K562 (cell line): Measurements from ENCODE around the gene ERN1. TPM values are rescaled to one million over a fixed set of nuclear protein-coding genes. Genes with fewer than 3 reads are reported as not detected.

Experiments used
- ATAC-seq: fragments of 200-7000 bp; cut with Tn5 transposase; 3 replicates; pipeline ENCODE4 v1.9.1; 2020; ENCODE audit warnings: moderate library complexity
- BruUV-seq: library from RNA; stranded (reverse); fragments of 400-500 nt; replicated peaks from 2 replicates; lab custom pipeline; 2021; lab: Mats Ljungman, UMichigan
- CTCF ChIA-PET: fragments of 300-600 bp; formaldehyde crosslinking; extraction: SDS; loops from one replicate; lab custom pipeline; 2021; ENCODE audit warnings: low intra/inter-chr PET ratio; lab: Yijun Ruan, JAX
- POLR2A ChIA-PET: fragments of 300-600, 350-650 bp; sonication (Branson Sonifier 250); formaldehyde crosslinking; extraction: SDS; loops from one replicate; lab custom pipeline; 2021; ENCODE audit warnings: antibody characterized with exemption, inconsistent platforms; lab: Yijun Ruan, JAX
- DNase-seq, 4 experiments: peaks; one replicate each; pipeline versions ENCODE4 v3.0.0 to v3.0.0-alpha.2; 2011 to 2018; ENCODE audit warnings: low spot score in 3 of 4, mixed read lengths in 3 of 4; ENCODE audit errors: extremely low read depth in 1 of 4
- FAIRE-seq: peaks from 2 replicates; lab custom pipeline; 2011; peaks lifted over from hg19 to GRCh38; lab: Jason Lieb, UNC
- H2AFZ ChIP-seq: 2 replicates; pipeline ENCODE4 v1.6.0; 2011; ENCODE audit warnings: low read depth, low read length, control low read depth, inconsistent platforms
- H3K27ac ChIP-seq: fragments of 200-600 bp; 3 replicates; pipeline ENCODE4 v1.8.0; 2011; ENCODE audit warnings: low read depth, mild to moderate bottlenecking, control low read depth, inconsistent platforms, low read length, moderate library complexity, mixed read lengths; ENCODE audit errors: extremely low read depth
- H3K27me3 ChIP-seq, 2 experiments: fragments of 300-600 bp in 1 of 2; 2 replicates in 1 of 2; 3 replicates in 1 of 2; pipeline versions ENCODE4 v1.6.0 to v1.8.0; 2011; ENCODE audit warnings: inconsistent platforms in 2 of 2, low read length in 2 of 2, mild to moderate bottlenecking in 1 of 2, mixed read lengths in 1 of 2, moderate library complexity in 1 of 2; ENCODE audit not compliant: control insufficient read depth in 2 of 2, insufficient read depth in 2 of 2
- H3K36me3 ChIP-seq: fragments of 300-600 bp; 3 replicates; pipeline ENCODE4 v1.8.0; 2011; ENCODE audit warnings: mild to moderate bottlenecking, low read length, inconsistent platforms; ENCODE audit not compliant: control insufficient read depth, insufficient read depth
- H3K4me1 ChIP-seq, 2 experiments: fragments of 200-600 bp in 1 of 2; replicated peaks in 1 of 2; 2 replicates in 1 of 2; 3 replicates in 1 of 2; pipeline versions ENCODE4 v1.5.1 to v1.8.0; 2011; ENCODE audit warnings: inconsistent platforms in 2 of 2, low read length in 2 of 2, mild to moderate bottlenecking in 1 of 2, mixed read lengths in 1 of 2, moderate library complexity in 1 of 2; ENCODE audit not compliant: control insufficient read depth in 2 of 2, insufficient read depth in 2 of 2
- H3K4me2 ChIP-seq: 2 replicates; pipeline ENCODE4 v1.6.1; 2011; ENCODE audit warnings: low read length, control low read depth, inconsistent platforms, mixed read lengths; ENCODE audit not compliant: insufficient read depth
- H3K4me3 ChIP-seq: fragments of 200-600 bp; sonication (generic), shearing (Covaris generic); 2 replicates; pipeline ENCODE4 v1.5.1; 2016; ENCODE audit warnings: control low read depth, inconsistent platforms
- H3K79me2 ChIP-seq: fragments of 200-600 bp; 3 replicates; pipeline ENCODE4 v1.8.0; 2011; ENCODE audit warnings: low read length, inconsistent platforms; ENCODE audit not compliant: control insufficient read depth, insufficient read depth
- H3K9ac ChIP-seq, 2 experiments: 2 replicates each; pipeline versions ENCODE4 v1.6.0 to v1.6.1; 2011; ENCODE audit warnings: low read depth in 2 of 2, low read length in 2 of 2, control low read depth in 1 of 2, inconsistent platforms in 1 of 2, mild to moderate bottlenecking in 1 of 2, mixed read lengths in 1 of 2; ENCODE audit not compliant: insufficient read depth in 1 of 2
- H3K9me1 ChIP-seq: one replicate; pipeline ENCODE4 v1.6.0; 2011; ENCODE audit warnings: inconsistent platforms, mild to moderate bottlenecking, low read length, moderate library complexity; ENCODE audit not compliant: control insufficient read depth, insufficient read depth
- H3K9me3 ChIP-seq: replicated peaks from 2 replicates; pipeline ENCODE4 v1.5.1; 2011; ENCODE audit warnings: low read depth, low read length, inconsistent platforms; ENCODE audit not compliant: control insufficient read depth, insufficient read depth
- H4K20me1 ChIP-seq: replicated peaks from 2 replicates; pipeline ENCODE4 v1.6.1; 2011; ENCODE audit warnings: low read length, inconsistent platforms, mixed read lengths; ENCODE audit not compliant: control insufficient read depth, insufficient read depth
- EP300 ChIP-seq: IDR thresholded peaks from 2 replicates; pipeline ENCODE4 v1.6.1; 2012; ENCODE audit warnings: low read length, improper control_type of control experiment
- GATAD2B ChIP-seq: fragments of 450-650 bp; IDR thresholded peaks from 2 replicates; pipeline ENCODE4 v1.6.1; 2017; ENCODE audit warnings: mild to moderate bottlenecking, borderline replicate concordance
- GTF2F1 ChIP-seq: IDR thresholded peaks from 2 replicates; pipeline ENCODE4 v1.6.1; 2011; ENCODE audit warnings: low read depth, low read length, improper control_type of control experiment
- KAT2B ChIP-seq: IDR thresholded peaks from one replicate; pipeline ENCODE4 v1.6.1; 2012; ENCODE audit warnings: low read depth, mild to moderate bottlenecking, control low read depth, inconsistent platforms, low read length, moderate library complexity
- KHSRP ChIP-seq: fragments of 450-650 bp; IDR thresholded peaks from 2 replicates; pipeline ENCODE4 v1.6.1; 2017
- SUPT5H ChIP-seq: fragments of 450-650 bp; IDR thresholded peaks from 2 replicates; pipeline ENCODE4 v1.6.1; 2016
- TCF7 ChIP-seq: sonication (generic); IDR thresholded peaks from 2 replicates; pipeline ENCODE4 v1.6.1; 2016; ENCODE audit warnings: antibody characterized with exemption, borderline replicate concordance
- USF2 ChIP-seq: sonication (generic); formaldehyde crosslinking; IDR thresholded peaks from 2 replicates; pipeline ENCODE4 v1.5.0; 2020; ENCODE audit warnings: missing genetic modification reagents
- ZBTB12 ChIP-seq: fragments of 250-450 bp; sonication (Bioruptor Pico); IDR thresholded peaks from 2 replicates; pipeline ENCODE4 v1.4.0; 2020
- ZBTB8A ChIP-seq: fragments of 450-650 bp; IDR thresholded peaks from 2 replicates; pipeline ENCODE4 v1.6.1; 2018; ENCODE audit warnings: mild to moderate bottlenecking, moderate library complexity; ENCODE audit not compliant: partially characterized antibody
- ZNF212 ChIP-seq: fragments of 450-650 bp; formaldehyde crosslinking; IDR thresholded peaks from 2 replicates; pipeline ENCODE4 v1.4.0; 2020; ENCODE audit warnings: mild to moderate bottlenecking
- ZNF655 ChIP-seq: fragments of 250-450 bp; sonication (Bioruptor Pico); IDR thresholded peaks from 2 replicates; pipeline ENCODE4 v1.5.0; 2021
- whole genome bisulfite sequencing: fragments of 100-300 bp; shearing (Covaris generic); methylation state at CpG from one replicate; pipeline ENCODE4 v1.1.6; 2016; ENCODE audit warnings: low coverage, mixed read lengths; ENCODE audit not compliant: insufficient coverage; ENCODE audit errors: missing lambda C conversion rate; 5-methylcytosine and 5-hydroxymethylcytosine counted together
- in situ Hi-C: fragments of 300-500 bp; cut with MboI; formaldehyde crosslinking; loops from 4 replicates; pipeline ENCODE4 v1.15.0; 2018; ENCODE audit warnings: inconsistent platforms, mixed read lengths
- intact Hi-C: fragments of 100-400 bp; cut with micrococcal nuclease; formaldehyde crosslinking; loops from 2 replicates; pipeline ENCODE4 v1.14.2; 2022
- polyA plus RNA-seq, 8 experiments: library from polyadenylated mRNA; depleted of rRNA in 4 of 8; stranded (reverse) in 5 of 8; unstranded in 3 of 8; fragments of >200 nt; fragmentation: Nextera tagmentation in 2 of 8; fragmentation: Illumina TruSeq in 1 of 8; extraction: Ambion mirVana in 2 of 8; extraction: Trizol in 1 of 8; gene quantifications; 2 replicates each; pipeline versions ENCODE4 v1.2.1 to v1.2.3, GENCODE V29; 2011 to 2014; ENCODE audit warnings: inconsistent platforms in 1 of 8, missing spikeins in 1 of 8
- total RNA-seq, 7 experiments: library from RNA; depleted of rRNA in 6 of 7; stranded (reverse); fragments of >200 nt in 6 of 7; fragmentation: Illumina TruSeq in 2 of 7; extraction: Trizol in 2 of 7; gene quantifications; 2 replicates each; pipeline versions ENCODE4 v1.2.1 to v1.2.3, GENCODE V29; 2011 to 2021; ENCODE audit warnings: low replicate concordance in 1 of 7

Gene ERN1
- total and polyA plus RNA-seq, 9 of the 15 experiments (the other 6 are each of a cell fraction or from before 2014, with no cell fraction given) = 2.1 to 22.5 (median 7.3) TPM

GRCh38 chr17:64061178-64061898, 68.6 kb downstream of the ERN1 start:
- no peak overlapping the region; a peak in 1 of 4 replicates for H3K9ac ChIP-seq
- no peaks in the 10 kb centered on the region for H3K27me3 ChIP-seq
- CTCF ChIA-PET = no interaction called here
- no peak for FAIRE-seq
- peaks cover 8% of the 10 kb centered on the region; the same call in 1 of the 3 replicates for H3K36me3 ChIP-seq
- intact Hi-C loops = loop anchor here (10.0 kb wide), 1 partner anchor 223 kb away; no protein-coding TSS in a partner anchor
- DNase-seq = no peak
- BruUV-seq = no TSS peak
- TF ChIP-seq KAT2B (no peak), ZBTB12 (CRISPR knock-in tag) (no peak), GATAD2B (no peak), ZNF655 (no peak), GTF2F1 (no peak), EP300 (no peak), SUPT5H (no peak), ZNF212 (CRISPR knock-in tag) (no peak), TCF7 (no peak), USF2 (CRISPR knock-in tag) (no peak), KHSRP (no peak), ZBTB8A (no peak)
- TF ChIP-seq, all 486 proteins: peak for 0
- POLR2A ChIA-PET = interaction anchor here (0.6 to 1.7 kb wide), 5 partner anchors 9 to 591 kb away, joined by 3 to 4 read pairs (median 3); no protein-coding TSS in a partner anchor
- H3K27ac ChIP-seq = no peak overlapping the region
- no peaks in the 10 kb centered on the region for H3K9me3 ChIP-seq
- in situ Hi-C loops = loop anchor here (5.0 kb wide), 1 partner anchor 71 kb away; the partner anchor contains the start of gene ERN1
- H4K20me1 ChIP-seq = no peaks in the 10 kb centered on the region
- H3K79me2 ChIP-seq = no peaks in the 10 kb centered on the region
- no peak overlapping the region for H2AFZ ChIP-seq
- no peaks in the 10 kb centered on the region for H3K9me1 ChIP-seq
- WGBS = 77% methylated on average over 5 of the region's 5 CpGs
- no peak for ATAC-seq
- H3K4me2 ChIP-seq = no peak overlapping the region
- peaks cover 0 to 4% of the 10 kb centered on the region in 2 experiments; a peak in 1 of 5 replicates for H3K4me1 ChIP-seq
- no peak overlapping the region for H3K4me3 ChIP-seq
